ENCODE measurements around the gene TMEM223. TPM values are rescaled to one million over a fixed set of nuclear protein-coding genes. Genes with fewer than 3 reads are reported as not detected.

TMEM223 gene
- total and polyA plus RNA-seq, 9 of the 15 experiments (the other 6 are each of a cell fraction or from before 2014, with no cell fraction given): 5.9 to 34.5 (median 19.6) TPM

DNA sequence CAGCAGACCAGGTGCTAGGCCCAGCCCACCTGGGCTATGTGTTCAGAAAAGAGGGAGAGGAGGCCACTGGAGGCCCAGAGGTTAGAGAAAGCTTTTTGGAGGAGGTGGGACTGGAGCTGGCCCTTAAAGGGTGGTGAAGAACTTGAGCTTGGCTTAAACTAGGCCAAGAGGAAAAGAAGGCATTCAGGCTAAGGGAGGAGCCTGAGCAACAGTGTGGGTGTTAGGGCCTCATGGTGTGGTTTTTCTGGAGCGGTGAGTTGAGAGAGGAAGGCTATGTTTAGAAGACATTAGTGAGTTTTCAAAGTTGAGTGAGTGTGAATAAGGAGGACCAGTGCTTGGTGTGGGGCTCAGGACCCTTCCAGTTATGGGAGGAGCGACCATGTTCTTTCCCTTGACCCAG is 14.4 kb downstream of the TMEM223 start (continued):
- TF ChIP-seq, protein P1, sequence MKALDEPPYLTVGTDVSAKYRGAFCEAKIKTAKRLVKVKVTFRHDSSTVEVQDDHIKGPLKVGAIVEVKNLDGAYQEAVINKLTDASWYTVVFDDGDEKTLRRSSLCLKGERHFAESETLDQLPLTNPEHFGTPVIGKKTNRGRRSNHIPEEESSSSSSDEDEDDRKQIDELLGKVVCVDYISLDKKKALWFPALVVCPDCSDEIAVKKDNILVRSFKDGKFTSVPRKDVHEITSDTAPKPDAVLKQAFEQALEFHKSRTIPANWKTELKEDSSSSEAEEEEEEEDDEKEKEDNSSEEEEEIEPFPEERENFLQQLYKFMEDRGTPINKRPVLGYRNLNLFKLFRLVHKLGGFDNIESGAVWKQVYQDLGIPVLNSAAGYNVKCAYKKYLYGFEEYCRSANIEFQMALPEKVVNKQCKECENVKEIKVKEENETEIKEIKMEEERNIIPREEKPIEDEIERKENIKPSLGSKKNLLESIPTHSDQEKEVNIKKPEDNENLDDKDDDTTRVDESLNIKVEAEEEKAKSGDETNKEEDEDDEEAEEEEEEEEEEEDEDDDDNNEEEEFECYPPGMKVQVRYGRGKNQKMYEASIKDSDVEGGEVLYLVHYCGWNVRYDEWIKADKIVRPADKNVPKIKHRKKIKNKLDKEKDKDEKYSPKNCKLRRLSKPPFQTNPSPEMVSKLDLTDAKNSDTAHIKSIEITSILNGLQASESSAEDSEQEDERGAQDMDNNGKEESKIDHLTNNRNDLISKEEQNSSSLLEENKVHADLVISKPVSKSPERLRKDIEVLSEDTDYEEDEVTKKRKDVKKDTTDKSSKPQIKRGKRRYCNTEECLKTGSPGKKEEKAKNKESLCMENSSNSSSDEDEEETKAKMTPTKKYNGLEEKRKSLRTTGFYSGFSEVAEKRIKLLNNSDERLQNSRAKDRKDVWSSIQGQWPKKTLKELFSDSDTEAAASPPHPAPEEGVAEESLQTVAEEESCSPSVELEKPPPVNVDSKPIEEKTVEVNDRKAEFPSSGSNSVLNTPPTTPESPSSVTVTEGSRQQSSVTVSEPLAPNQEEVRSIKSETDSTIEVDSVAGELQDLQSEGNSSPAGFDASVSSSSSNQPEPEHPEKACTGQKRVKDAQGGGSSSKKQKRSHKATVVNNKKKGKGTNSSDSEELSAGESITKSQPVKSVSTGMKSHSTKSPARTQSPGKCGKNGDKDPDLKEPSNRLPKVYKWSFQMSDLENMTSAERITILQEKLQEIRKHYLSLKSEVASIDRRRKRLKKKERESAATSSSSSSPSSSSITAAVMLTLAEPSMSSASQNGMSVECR (CRISPR knock-in tag; IDR thresholded peaks at IDR 0.05): no peak
- TF ChIP-seq CREM (IDR thresholded peaks at IDR 0.05; ENCODE audit: low read depth): no peak
- TF ChIP-seq CSDE1 (IDR thresholded peaks at IDR 0.05): no peak
- TF ChIP-seq, protein P2, sequence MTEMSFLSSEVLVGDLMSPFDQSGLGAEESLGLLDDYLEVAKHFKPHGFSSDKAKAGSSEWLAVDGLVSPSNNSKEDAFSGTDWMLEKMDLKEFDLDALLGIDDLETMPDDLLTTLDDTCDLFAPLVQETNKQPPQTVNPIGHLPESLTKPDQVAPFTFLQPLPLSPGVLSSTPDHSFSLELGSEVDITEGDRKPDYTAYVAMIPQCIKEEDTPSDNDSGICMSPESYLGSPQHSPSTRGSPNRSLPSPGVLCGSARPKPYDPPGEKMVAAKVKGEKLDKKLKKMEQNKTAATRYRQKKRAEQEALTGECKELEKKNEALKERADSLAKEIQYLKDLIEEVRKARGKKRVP (CRISPR knock-in tag; IDR thresholded peaks at IDR 0.05): no peak
- no peak for TF ChIP-seq DIDO1 (tag; IDR thresholded peaks at IDR 0.05; ENCODE audit: low read depth)
- TF ChIP-seq NR2C2 (CRISPR knock-in tag; IDR thresholded peaks at IDR 0.05): no peak
- TF ChIP-seq NR2C2 (tag; IDR thresholded peaks at IDR 0.05): no peak
- TF ChIP-seq SIX5 (IDR thresholded peaks at IDR 0.05; ENCODE audit: borderline replicate concordance in 1 of 2, insufficient read depth in 1 of 2, low read depth in 1 of 2, low read length in 2 of 2): no peak
- TF ChIP-seq CXXC5 (CRISPR knock-in tag; IDR thresholded peaks at IDR 0.05): no peak

Data from K562 (cell line).